Activated CD4-positive, alpha-beta T cell treated with anti-CD3 and anti-CD28 coated beads, Interleukin-2, Interleukin-6, amounts not matched to agents 100 ng/mL and 50 ng/mL, durations not matched to agents 16 hours and 8 hours (primary cell): ENCODE measurements around the gene FRMD8.

ENCODE experiments used
- DNase-seq: peaks from one replicate; pipeline ENCODE4 v3.0.0-alpha.2; 2020

The FRMD8 gene

GRCh38 chr11:65426839-65427690, 40.6 kb downstream of the FRMD8 start:
- peak; percentile 61 for DNase-seq

DNA sequence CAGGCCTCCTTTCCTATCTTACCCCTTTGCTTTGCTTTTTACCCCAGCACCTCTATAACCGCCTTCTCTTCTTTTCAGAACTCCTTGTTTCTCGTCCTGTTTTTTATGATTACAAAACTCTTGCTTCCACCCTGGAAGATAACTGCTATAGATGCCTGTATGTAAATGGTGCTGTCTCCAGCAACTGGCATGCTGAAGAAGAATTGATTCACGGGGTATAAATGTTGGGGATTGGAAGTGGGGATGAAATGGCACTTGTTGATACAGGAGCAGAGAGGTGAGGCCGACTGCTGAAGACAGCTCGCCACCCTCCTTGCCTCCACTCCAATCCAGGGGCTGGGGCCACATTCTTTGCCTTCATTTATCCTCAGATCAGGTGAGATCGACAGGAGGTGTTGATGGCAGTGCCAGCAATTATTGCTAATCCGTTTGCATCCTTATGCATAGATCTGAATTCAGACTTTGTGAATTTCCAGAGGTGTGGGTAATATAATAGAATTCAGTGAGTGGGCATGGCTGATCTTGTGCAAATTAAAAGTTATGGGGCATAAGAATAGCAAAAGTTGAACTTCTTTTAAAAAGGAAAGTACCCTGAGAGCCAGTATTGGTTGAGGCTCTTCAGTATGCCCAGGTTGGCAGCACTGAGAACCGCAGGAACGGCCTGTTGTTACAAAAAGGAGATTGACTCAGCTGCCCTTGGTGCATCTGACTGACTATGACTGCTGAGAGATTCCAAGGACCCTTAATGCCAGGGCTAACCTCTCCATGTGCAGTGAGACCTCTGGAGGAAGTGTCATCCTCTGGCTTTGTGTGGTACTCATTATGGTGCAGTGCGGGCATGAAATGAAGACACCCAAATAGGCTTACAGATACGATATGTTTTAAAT, 41.5 kb downstream of the FRMD8 start:
- peak; percentile 74 for DNase-seq

DNA sequence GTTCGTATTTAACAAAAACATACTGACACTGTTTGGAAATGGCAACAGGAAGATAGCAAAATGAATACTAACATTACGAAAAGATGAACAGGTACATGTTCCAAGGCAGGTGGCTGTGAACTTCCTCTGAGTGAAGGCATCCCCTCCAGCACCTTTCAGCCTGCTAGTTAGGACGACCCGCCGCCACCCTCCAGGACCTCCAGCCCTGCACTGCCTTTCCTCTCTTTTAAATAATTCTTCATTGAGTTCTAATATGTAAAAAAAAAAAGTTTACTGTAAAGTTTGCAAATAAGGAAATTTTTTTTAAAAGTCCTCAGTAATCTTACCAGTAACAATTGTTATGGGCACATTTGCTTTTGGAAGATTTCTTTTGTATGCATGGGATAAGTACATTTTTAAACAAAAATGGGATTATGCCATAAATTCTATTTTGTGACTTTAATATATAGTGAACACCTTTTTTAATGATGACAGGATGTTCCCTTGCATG, 42.2 kb downstream of the FRMD8 start:
- DNase-seq = no peak

DNA sequence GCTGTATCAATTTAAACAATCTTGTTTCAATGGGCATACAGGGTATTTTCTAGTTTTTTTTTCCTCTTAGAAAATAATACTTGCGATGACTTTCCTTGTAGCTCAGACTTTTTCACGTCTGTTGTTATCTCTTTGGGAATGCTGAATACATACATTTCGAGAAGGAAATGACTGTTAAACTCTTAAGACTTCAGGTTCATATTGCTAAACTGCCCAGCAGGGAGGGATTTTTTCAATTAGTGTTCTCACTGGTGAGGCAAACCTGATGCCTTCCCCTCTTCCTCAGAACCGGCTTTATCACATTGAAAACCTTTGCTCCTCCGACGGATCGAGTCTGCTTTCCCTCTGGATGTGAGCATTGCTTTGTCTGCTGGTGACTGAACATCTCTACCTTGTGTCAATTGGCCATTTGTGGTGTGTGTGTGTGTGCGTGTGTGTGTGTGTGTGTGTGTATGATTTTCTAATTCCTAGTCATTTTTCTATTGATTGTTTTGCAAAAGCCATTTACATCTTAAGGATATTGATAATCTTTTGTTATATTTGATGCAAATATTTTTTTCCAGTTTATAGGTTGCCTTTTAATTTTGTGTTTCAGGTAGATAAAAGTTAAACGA, 42.7 kb downstream of the FRMD8 start:
- DNase-seq = peak; percentile 46

GRCh38 chr11:65429724-65430405, 43.4 kb downstream of the FRMD8 start:
- DNase-seq = peak; percentile 71

DNA sequence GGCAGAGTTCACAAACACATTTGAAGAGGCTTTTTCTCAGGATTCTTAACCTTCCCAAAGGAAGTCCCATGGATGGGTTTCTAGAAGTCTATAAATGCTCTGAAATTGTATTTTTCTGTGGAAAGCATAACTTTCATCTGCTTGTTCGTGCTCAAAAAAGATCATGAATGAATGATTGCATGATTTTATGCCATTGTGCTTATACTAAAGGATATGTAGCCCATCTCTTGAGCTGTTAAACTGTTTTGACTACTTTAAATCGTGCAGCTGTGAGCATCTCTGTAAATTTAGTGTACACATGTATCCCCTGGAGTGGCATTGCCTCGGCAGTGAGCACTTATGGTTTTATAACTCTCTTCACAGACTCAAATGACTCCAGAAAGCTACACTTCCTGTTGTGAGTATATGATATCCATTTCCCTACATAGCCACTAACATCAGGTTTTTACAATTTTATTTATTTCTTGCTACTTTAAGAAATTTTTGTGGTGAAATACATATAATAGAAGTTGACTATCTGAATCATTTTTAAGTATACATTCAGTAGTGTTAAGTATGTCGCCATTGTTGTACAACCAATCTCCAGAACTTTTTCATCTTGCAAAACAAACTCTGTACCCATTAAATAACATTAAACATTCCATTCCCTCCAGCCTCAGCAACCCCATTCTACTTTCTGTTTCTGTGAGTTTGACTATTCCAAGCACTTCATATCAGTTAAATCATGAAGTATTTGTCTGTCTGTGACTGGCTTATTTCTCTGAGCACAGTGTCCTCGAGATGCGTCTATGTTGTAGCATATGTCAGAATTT, 44.2 kb downstream of the FRMD8 start:
- DNase-seq = peak; percentile 50

DNA sequence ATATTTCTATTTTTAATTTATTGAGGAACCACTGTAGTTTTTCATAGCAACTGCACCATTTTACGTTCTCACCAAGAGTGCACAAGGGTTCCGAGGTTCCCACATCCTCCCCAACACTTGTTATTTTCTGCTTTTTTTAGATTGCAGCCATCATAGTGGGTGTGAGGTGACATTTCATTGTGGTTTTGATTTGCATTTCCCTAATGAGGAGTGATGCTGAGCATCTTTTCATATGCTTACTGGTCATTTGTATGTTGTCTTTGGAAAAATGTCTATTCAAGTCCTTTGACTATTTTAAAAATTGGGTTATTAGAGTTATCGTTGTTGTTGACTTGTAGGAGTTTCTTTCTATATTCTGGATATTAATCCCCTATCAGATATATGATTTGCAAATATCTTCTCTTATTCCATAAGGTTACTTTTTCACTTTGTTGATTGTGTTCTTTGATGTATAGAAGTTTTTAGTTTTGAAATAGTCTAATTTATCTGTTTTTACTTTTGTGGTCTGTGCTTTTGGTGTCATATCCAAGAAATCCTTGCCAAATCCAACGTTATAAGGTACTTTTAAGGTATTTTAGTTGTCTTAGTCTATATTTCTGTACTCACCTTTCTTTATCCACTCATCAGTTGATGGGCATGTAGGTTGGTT, 45.1 kb downstream of the FRMD8 start:
- peak; percentile 55 for DNase-seq

- DNase-seq = no peak
Observed at GRCh38 chr11:65432100-65432650, 45.7 kb downstream of the FRMD8 start.

DNA sequence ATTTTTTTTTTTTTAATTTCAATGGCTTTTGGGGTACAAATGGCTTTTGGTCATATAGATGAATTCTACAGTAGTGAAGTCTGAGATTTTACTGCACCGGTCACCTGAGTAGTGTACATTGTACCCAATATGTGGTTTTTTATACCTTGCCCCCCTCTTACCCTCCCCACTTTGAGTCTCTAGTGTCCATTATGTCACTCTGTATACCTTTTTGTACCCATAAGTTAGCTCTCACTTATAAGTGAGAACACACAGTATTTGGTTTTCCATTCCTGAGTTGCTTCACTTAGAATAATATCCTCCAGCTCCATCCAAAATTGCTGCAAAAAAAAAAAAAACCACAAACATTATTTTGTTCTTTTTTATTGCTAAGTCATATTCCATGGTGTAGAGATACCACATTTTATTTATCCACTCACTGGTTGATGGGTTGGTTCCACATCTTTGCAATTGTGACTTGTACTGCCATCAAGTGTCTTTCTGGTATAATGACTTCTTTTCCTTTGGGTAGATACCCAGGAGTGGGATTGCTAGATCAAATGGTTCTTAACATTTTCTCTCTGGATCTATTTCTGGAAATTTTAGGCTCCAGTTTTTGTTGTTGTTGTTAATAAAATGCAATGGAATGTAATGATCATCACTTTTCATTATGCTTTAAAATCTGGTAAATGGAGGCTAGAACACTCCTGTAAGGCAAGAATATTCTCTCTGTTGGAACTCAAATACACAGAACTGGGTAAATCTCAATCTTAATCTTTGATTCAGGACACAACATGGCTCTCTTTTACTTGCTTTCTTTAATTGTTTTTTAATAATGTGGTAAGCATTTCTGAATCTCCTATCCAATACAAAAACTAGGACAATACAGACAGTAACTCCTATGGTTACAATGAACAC, 46.5 kb downstream of the FRMD8 start:
- peak; percentile 48 for DNase-seq

DNA sequence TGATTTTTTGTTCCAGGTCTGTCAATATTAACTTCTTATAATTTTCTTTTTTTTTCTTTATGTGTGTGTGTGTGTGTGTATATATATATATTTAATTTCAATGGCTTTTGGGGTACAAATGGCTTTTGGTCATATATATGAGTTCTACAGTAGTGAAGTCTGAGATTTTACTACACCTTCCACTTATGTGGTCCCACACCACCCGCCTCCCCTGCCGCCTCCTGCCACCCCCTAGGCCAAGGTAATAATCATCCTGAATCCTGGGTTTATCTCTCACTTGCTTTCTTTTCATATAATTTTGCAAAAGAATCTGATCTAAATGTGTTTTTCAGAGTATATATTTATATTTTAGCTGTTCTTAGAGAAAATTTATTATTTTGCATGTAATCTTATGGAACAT, 47.2 kb downstream of the FRMD8 start:
- no peak for DNase-seq

- no peak for DNase-seq
Observed at GRCh38 chr11:65434057-65434666, 47.7 kb downstream of the FRMD8 start.

- DNase-seq = no peak
Observed at GRCh38 chr11:65434667-65435410, 48.4 kb downstream of the FRMD8 start.

- DNase-seq = no peak
Observed at GRCh38 chr11:65435411-65435931, 49.0 kb downstream of the FRMD8 start.

DNA sequence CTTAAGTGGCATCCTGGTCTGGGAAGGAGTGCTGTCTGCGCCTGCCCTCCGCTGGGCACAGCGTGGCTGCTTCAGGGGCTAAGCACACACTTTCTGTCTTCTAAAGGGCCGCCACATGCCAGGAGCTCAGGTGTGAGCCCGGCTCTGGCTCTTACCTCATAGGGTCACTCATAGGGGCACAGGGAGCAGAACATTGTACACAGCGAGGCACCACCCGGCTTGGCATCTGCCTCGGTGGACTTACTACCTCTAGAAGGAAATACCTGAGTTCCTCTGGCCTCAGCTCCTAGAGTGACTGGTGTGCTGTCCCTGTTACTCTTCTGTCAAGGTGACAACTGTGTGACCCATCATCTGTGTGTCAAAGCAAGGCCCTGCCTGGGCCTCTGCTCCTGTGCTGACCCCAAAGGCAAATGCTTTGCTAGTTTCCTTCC, 49.6 kb downstream of the FRMD8 start:
- no peak for DNase-seq

- DNase-seq = no peak
Observed at GRCh38 chr11:65436412-65437032, 50.1 kb downstream of the FRMD8 start.

DNA sequence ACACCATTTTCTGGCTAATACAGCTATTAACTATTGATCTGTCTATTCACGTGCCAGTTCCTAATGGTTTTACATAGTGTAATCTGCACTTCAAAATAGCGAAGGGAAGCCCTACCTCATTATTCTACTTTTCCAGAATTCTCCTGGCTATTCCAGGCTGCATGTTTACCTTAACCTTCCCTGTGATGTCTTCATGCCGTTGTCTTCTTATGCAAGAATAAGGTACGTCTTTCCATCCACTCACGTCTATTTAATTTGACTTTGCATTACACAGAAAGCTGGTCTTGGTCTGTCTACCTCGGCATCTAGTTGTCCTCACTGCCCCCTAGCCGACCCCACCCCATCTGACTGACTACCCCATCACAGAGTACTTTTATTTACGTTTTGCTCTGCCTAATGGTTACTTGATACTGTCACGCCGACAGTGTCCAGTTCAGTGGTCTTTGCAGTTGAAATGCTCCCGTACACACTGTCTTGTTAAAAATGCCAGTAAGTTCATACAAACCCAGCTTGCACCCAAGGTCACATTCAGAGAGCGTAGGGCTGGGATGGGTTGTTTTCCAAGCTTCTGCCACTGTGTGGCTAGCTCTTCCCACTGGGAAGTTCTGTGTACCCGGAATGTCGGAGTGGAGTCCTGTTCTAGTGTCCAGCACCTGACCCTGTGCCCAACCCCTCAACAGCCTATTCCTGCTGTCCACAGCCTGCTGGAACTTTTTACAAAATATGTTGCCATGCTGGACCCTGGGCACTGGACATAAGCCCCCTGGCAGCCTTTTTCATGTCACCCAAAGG, 51.2 kb downstream of the FRMD8 start:
- no peak for DNase-seq
